Left ventricle myocardium inferior (tissue), 1 donor: ENCODE results near the gene ANKS1B. TPM values are rescaled to one million over a fixed set of nuclear protein-coding genes. Genes with fewer than 3 reads are reported as not detected.
"Not testable (repeated sequence)": the region's sequence is repeated elsewhere in the genome, so short reads cannot be mapped to it uniquely, and the experiment has no call there.

Experiments
- DNase-seq: peaks from one replicate; pipeline ENCODE4 v3.0.0-alpha.2; 2020
- H3K27ac ChIP-seq: fragments of 200-600 bp; replicated peaks from 2 replicates; pipeline ENCODE4 v1.8.0; 2021
- H3K27me3 ChIP-seq: fragments of 200-600 bp; 2 replicates; pipeline ENCODE4 v1.8.0; 2021; ENCODE audit warnings: low read depth
- H3K36me3 ChIP-seq: fragments of 200-600 bp; 2 replicates; pipeline ENCODE4 v1.8.0; 2021
- H3K4me1 ChIP-seq: fragments of 200-600 bp; 2 replicates; pipeline ENCODE4 v1.8.0; 2021
- H3K4me3 ChIP-seq: fragments of 200-600 bp; 2 replicates; pipeline ENCODE4 v1.8.0; 2021; ENCODE audit warnings: mild to moderate bottlenecking, moderate library complexity
- H3K9me3 ChIP-seq: fragments of 200-600 bp; replicated peaks from 2 replicates; pipeline ENCODE4 v1.8.0; 2021
- CTCF ChIP-seq: fragments of 200-600 bp; IDR thresholded peaks from 2 replicates; pipeline ENCODE4 v1.8.0; 2021; ENCODE audit warnings: antibody characterized with exemption, mild to moderate bottlenecking, borderline replicate concordance
- intact Hi-C: fragments of 100-400 bp; cut with micrococcal nuclease; formaldehyde crosslinking; loops from one replicate; pipeline ENCODE4 v1.11.0; 2022
- total RNA-seq: library from RNA; stranded (reverse); fragmentation: NEBNext Ultra II Directional; extraction: Animal tissue kit (Norgen Biotek cat#: 25700); gene quantifications from one replicate; pipeline ENCODE4 v1.2.1, GENCODE V29; 2021
- donor health status: DM: no; HTN: yes; CAD: no; lungs with severe emphysema.

ANKS1B gene
- total RNA-seq, 1 donor from 2014 or later = 1.6 TPM

- TF ChIP-seq CTCF = no peak
- DNase-seq = no peak
- intact Hi-C loops = no loop called here
- no peak overlapping the region for H3K4me3 ChIP-seq
- H3K9me3 ChIP-seq = no peaks in the 10 kb centered on the region
- no peaks in the 10 kb centered on the region for H3K27me3 ChIP-seq
- H3K27ac ChIP-seq = no peak overlapping the region
- H3K36me3 ChIP-seq = no peaks in the 10 kb centered on the region
- no peaks in the 10 kb centered on the region for H3K4me1 ChIP-seq
These were observed 174.8 kb downstream of the ANKS1B start for GRCh38 chr12:99809909-99810308.

- Histone ChIP-seq H3K36me3 (no peaks in the 10 kb centered on the region), H3K4me3 (no peak overlapping the region), H3K9me3 (no peaks in the 10 kb centered on the region), H3K27me3 (no peaks in the 10 kb centered on the region), H3K4me1 (no peaks in the 10 kb centered on the region), H3K27ac (no peak overlapping the region)
- DNase-seq = no peak
- TF ChIP-seq CTCF = no peak
- intact Hi-C loops = no loop called here
These were observed 178.4 kb downstream of the ANKS1B start for GRCh38 chr12:99806304-99806703.

- intact Hi-C loops = no loop called here
- Histone ChIP-seq H3K4me3 (no peak overlapping the region), H3K9me3 (no peaks in the 10 kb centered on the region), H3K27ac (no peak overlapping the region), H3K4me1 (no peaks in the 10 kb centered on the region), H3K36me3 (no peaks in the 10 kb centered on the region), H3K27me3 (no peaks in the 10 kb centered on the region)
- TF ChIP-seq CTCF = no peak
- DNase-seq = no peak
These were observed 180.0 kb downstream of the ANKS1B start for GRCh38 chr12:99804715-99805114.

- intact Hi-C loops = no loop called here
- no peak for TF ChIP-seq CTCF
- Histone ChIP-seq H3K4me1 (no peaks in the 10 kb centered on the region), H3K27ac (no peak overlapping the region), H3K27me3 (no peaks in the 10 kb centered on the region), H3K36me3 (no peaks in the 10 kb centered on the region), H3K9me3 (no peaks in the 10 kb centered on the region), H3K4me3 (no peak overlapping the region)
- no peak for DNase-seq
These were observed 184.1 kb downstream of the ANKS1B start for GRCh38 chr12:99800605-99801004.

GRCh38 chr12:99797931-99798330 lies 186.8 kb downstream of the ANKS1B start:
- intact Hi-C loops, H3K27me3 ChIP-seq, H3K4me3 ChIP-seq, H3K27ac ChIP-seq, H3K9me3 ChIP-seq, H3K4me1 ChIP-seq, H3K36me3 ChIP-seq, DNase-seq: not testable (repeated sequence)

GRCh38 chr12:99783421-99783820 lies 201.3 kb downstream of the ANKS1B start:
- Histone ChIP-seq H3K4me1 (no peaks in the 10 kb centered on the region), H3K36me3 (no peaks in the 10 kb centered on the region), H3K27me3 (no peaks in the 10 kb centered on the region), H3K9me3 (peaks cover 7% of the 10 kb centered on the region), H3K4me3 (no peak overlapping the region), H3K27ac (no peak overlapping the region)
- intact Hi-C loops = no loop called here
- TF ChIP-seq CTCF = no peak
- DNase-seq = no peak
